Measurements from ENCODE around the gene CCM2L.

Gene CCM2L

GRCh38 chr20:32045999-32046398 is 35.8 kb downstream of the CCM2L start:
- no peak for DNase-seq (ENCODE audit: low read depth)

DNA sequence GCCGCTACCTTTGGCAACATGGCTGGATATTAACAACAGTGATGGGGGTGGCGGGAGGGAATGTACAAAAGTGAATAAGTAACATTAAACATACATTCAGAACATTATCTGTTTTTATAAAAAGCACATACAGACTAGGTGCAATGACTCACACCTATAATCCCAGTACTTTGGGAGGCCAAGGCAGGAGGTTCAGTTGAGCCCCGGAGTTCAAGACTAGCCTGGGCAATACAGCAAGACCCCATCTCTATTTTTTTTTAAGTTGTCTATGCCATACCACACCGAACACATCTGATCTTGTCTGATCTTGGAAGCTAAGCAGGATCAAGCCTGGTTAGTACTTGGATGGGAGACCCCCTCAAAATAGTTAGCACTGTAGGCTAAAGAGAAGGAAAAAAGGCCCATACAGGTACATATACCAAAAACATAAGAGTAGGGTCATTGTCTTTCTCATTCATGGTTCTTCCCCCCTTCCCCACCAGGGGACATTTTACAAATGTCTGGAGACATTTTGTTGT is 40.1 kb downstream of the CCM2L start:
- no peak for DNase-seq (ENCODE audit: low read depth)
- TF ChIP-seq CTCF (IDR thresholded peaks at IDR 0.05; ENCODE audit: low read depth, low read length, missing control alignments): peak; percentile 12
- H3K4me3 ChIP-seq (ENCODE audit: low read depth, low read length): no peak overlapping the region

More at GRCh38 chr20:32045999-32046398, 35.8 kb downstream of the CCM2L start:
- H3K4me3 ChIP-seq (ENCODE audit: low read depth, low read length): no peak overlapping the region
- no peak for TF ChIP-seq CTCF (IDR thresholded peaks at IDR 0.05; ENCODE audit: low read depth, low read length, missing control alignments)

DNA sequence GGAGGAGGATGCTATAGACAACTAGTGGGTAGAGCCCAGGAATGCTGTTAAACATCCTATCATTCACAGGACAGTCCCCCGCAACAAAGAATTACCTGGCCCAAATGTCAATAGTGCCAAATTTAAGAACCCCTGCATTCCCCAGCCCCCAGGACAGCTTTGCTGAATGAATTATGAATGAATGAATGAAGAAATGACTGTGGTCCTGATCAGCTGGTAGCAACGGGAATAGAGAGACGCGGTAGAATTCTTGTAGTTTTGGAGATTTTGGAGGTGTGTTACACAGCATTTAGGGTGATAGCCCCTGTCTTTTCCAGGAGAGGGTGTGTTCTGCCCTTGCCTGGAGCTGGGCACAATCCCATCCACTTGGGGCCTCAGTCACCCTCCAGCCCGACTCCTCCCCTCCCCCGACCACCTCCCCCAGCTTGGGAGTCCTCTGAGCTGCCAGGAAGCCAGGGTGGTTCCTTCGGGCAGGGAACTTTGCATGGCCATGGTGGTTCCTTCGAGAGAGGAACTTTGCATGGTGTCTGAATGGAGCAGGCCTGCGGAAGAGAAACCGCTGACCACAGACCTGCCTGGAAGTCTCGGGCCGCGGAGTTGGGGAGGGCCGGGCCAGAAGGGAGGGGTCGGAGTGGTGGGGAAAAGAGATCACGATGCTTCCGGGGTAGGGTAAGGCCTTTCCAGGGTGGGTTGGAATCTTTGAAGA is 40.8 kb downstream of the CCM2L start:
- TF ChIP-seq CTCF (IDR thresholded peaks at IDR 0.05; ENCODE audit: low read depth, low read length, missing control alignments): no peak
- DNase-seq (ENCODE audit: low read depth): no peak
- no peak overlapping the region for H3K4me3 ChIP-seq (ENCODE audit: low read depth, low read length)

GRCh38 chr20:32051720-32052089 is 41.5 kb downstream of the CCM2L start:
- no peak for DNase-seq (ENCODE audit: low read depth)
- H3K4me3 ChIP-seq (ENCODE audit: low read depth, low read length): peak overlapping the region; percentile 87
- no peak for TF ChIP-seq CTCF (IDR thresholded peaks at IDR 0.05; ENCODE audit: low read depth, low read length, missing control alignments)

DNA sequence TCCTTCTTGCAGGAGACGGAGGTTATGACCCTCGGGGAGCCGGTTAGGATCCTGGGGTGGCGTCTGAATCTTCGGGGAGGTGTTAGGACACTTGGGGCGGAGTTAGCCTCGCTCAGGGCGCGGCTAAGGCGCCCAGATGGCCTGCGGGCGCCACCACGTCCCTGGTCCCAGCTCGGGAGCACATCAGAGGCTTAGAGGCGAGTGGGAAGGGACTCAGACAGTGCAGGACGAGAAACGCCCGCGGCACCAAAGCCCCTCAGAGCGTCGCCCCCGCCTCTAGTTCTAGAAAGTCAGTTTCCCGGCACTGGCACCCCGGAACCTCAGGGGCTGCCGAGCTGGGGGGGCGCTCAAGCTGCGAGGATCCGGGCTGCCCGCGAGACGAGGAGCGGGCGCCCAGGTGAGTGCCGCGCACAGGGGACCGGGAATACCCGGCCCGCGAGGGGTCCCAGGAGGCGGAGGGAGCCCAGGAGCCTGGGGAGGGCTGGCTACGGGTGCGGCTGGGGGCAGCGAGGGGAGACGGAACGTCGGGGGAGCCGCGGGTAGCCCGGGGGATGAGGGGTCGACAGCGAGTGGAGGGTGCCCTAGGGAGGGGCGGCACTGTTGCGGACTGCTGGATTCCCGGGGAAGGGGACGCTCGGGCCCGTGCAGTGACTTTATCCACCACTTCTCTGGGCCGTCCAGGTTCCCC is 42.0 kb downstream of the CCM2L start, which contains the start of gene HCK:
Gene HCK, plus strand, starts transcription at position 153 of the 688 bp plus-strand sequence.
- peak within 1 kb of the TSS; percentile 87 for H3K4me3 ChIP-seq (ENCODE audit: low read depth, low read length)
- TF ChIP-seq CTCF (IDR thresholded peaks at IDR 0.05; ENCODE audit: low read depth, low read length, missing control alignments): peak; percentile 3
- DNase-seq (ENCODE audit: low read depth): no peak

- no peak for DNase-seq (ENCODE audit: low read depth)
- H3K4me3 ChIP-seq (ENCODE audit: low read depth, low read length): peak overlapping the region; percentile 87
- TF ChIP-seq CTCF (IDR thresholded peaks at IDR 0.05; ENCODE audit: low read depth, low read length, missing control alignments): no peak
Observed at GRCh38 chr20:32052778-32053362, 42.6 kb downstream of the CCM2L start.

All from GM12864 (cell line).